OCI-LY1 (cell line): ENCODE data around the gene NPFFR1.

ENCODE experiments used
- H2AFZ ChIP-seq: fragments of 200-600 bp; sonication (generic), shearing (Covaris generic); 2 replicates; pipeline ENCODE4 v1.6.0; 2014; ENCODE audit warnings: antibody characterized with exemption, mild to moderate bottlenecking, low read length
- H3F3A ChIP-seq: fragments of 200-600 bp; sonication (generic), shearing (Covaris generic); 2 replicates; pipeline ENCODE4 v1.6.0; 2014; ENCODE audit warnings: mild to moderate bottlenecking, antibody characterized with exemption, low read length, moderate library complexity; ENCODE audit not compliant: insufficient read depth
- H3K27ac ChIP-seq: fragments of 200-600 bp; sonication (generic); 2 replicates; pipeline ENCODE4 v1.5.1; 2014; ENCODE audit warnings: low read length, mixed run types, mild to moderate bottlenecking, low read depth; ENCODE audit not compliant: poor library complexity, severe bottlenecking
- H3K27me3 ChIP-seq: fragments of 200-600 bp; sonication (generic); 2 replicates; pipeline ENCODE4 v1.6.0; 2014; ENCODE audit warnings: antibody characterized with exemption, mild to moderate bottlenecking, low read length, moderate library complexity; ENCODE audit not compliant: insufficient read depth
- H3K36me3 ChIP-seq: fragments of 200-600 bp; sonication (generic); 2 replicates; pipeline ENCODE4 v1.6.1; 2014; ENCODE audit warnings: mild to moderate bottlenecking, antibody characterized with exemption, low read length, moderate library complexity, mixed read lengths; ENCODE audit not compliant: insufficient read depth
- H3K4me1 ChIP-seq: fragments of 200-600 bp; sonication (generic); 2 replicates; pipeline ENCODE4 v1.5.1; 2014; ENCODE audit warnings: mild to moderate bottlenecking, low read length, moderate library complexity; ENCODE audit not compliant: insufficient read depth, severe bottlenecking
- H3K4me2 ChIP-seq: fragments of 200-600 bp; sonication (generic), shearing (Covaris generic); 2 replicates; pipeline ENCODE4 v1.6.1; 2014; ENCODE audit warnings: low read length
- H3K4me3 ChIP-seq: fragments of 200-600 bp; sonication (generic); 2 replicates; pipeline ENCODE4 v1.5.1; 2014; ENCODE audit warnings: low read length, low read depth, mild to moderate bottlenecking, mixed read lengths; ENCODE audit not compliant: poor library complexity, severe bottlenecking
- H3K79me2 ChIP-seq: fragments of 200-600 bp; shearing (Covaris generic); 2 replicates; pipeline ENCODE4 v1.6.1; 2016; ENCODE audit warnings: mixed run types, low read length, mixed read lengths; ENCODE audit not compliant: insufficient read depth
- H3K9ac ChIP-seq: fragments of 200-600 bp; sonication (generic), shearing (Covaris generic); 2 replicates; pipeline ENCODE4 v1.6.1; 2014; ENCODE audit warnings: mild to moderate bottlenecking, low read length, mixed read lengths
- H3K9me2 ChIP-seq: fragments of 200-600 bp; sonication (generic), shearing (Covaris generic); 2 replicates; pipeline ENCODE4 v1.6.1; 2014; ENCODE audit warnings: low read depth, mild to moderate bottlenecking, low read length, mixed read lengths
- H3K9me3 ChIP-seq: fragments of 200-600 bp; shearing (Covaris generic); 2 replicates; pipeline ENCODE4 v1.6.1; 2014; ENCODE audit warnings: low read length, mixed read lengths
- H4K20me1 ChIP-seq: fragments of 200-600 bp; sonication (generic), shearing (Covaris generic); 2 replicates; pipeline ENCODE4 v1.6.0; 2016; ENCODE audit warnings: mild to moderate bottlenecking, low read length; ENCODE audit not compliant: insufficient read depth
- EZH2 ChIP-seq: fragments of 200-600 bp; sonication (generic), shearing (Covaris generic); IDR thresholded peaks from 2 replicates; pipeline ENCODE4 v1.8.0; 2017; ENCODE audit warnings: borderline replicate concordance, mixed run types, mild to moderate bottlenecking, antibody characterized with exemption, low read length, moderate library complexity, mixed read lengths
- TF ChIP-seq, protein P1 (sequence below): fragments of 200-600 bp; sonication (generic), shearing (Covaris generic); IDR thresholded peaks from 2 replicates; pipeline ENCODE4 v1.5.1; 2017; ENCODE audit warnings: mild to moderate bottlenecking, antibody characterized with exemption, low read length, moderate library complexity, mixed read lengths

Gene NPFFR1

GRCh38 chr10:70284542-70285475, 1.0 kb upstream of the NPFFR1 start:
- H3K9me3 ChIP-seq, result no peaks in the 10 kb centered on the region
- TF ChIP-seq, protein P1, sequence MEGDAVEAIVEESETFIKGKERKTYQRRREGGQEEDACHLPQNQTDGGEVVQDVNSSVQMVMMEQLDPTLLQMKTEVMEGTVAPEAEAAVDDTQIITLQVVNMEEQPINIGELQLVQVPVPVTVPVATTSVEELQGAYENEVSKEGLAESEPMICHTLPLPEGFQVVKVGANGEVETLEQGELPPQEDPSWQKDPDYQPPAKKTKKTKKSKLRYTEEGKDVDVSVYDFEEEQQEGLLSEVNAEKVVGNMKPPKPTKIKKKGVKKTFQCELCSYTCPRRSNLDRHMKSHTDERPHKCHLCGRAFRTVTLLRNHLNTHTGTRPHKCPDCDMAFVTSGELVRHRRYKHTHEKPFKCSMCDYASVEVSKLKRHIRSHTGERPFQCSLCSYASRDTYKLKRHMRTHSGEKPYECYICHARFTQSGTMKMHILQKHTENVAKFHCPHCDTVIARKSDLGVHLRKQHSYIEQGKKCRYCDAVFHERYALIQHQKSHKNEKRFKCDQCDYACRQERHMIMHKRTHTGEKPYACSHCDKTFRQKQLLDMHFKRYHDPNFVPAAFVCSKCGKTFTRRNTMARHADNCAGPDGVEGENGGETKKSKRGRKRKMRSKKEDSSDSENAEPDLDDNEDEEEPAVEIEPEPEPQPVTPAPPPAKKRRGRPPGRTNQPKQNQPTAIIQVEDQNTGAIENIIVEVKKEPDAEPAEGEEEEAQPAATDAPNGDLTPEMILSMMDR, result no peak
- no peak for TF ChIP-seq EZH2
- no peaks in the 10 kb centered on the region for H3K9me2 ChIP-seq
- no peaks in the 10 kb centered on the region for H3K4me1 ChIP-seq
- no peak overlapping the region for H3K4me2 ChIP-seq
- H3K27ac ChIP-seq, result no peak overlapping the region
- peaks cover 8% of the 10 kb centered on the region; the same call in 1 of the 2 replicates for H3K27me3 ChIP-seq
- H3K9ac ChIP-seq, result no peak overlapping the region
- no peak overlapping the region for H2AFZ ChIP-seq
- H3F3A ChIP-seq, result no peaks in the 10 kb centered on the region
- H4K20me1 ChIP-seq, result no peaks in the 10 kb centered on the region
- H3K79me2 ChIP-seq, result no peaks in the 10 kb centered on the region
- H3K4me3 ChIP-seq, result no peak overlapping the region
- no peaks in the 10 kb centered on the region for H3K36me3 ChIP-seq

DNA sequence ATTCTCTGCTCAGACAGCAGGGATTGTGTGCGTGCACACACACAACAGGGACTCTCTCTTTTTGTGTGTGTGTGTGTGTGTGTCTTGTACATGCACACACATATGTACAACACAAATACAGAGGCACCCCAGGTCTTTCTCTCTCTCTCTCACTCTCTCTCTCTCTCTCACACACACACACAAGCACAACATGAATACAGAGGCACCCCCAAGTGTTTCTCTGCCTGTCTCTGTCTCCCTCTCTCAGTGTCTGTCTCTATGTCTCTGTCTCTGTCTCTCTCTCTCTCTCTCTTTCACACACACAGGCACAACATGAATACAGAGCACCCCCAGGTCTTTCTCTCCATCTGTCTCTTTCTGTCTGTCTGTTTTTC, 746 bp downstream of the NPFFR1 start:
- Histone ChIP-seq H3K4me1 (no peaks in the 10 kb centered on the region), H3K36me3 (no peaks in the 10 kb centered on the region), H3K9me2 (no peaks in the 10 kb centered on the region), H3K27me3 (peaks cover 8% of the 10 kb centered on the region; the same call in 1 of the 2 replicates), H2AFZ (no peak overlapping the region), H3K79me2 (no peaks in the 10 kb centered on the region), H3K9me3 (no peaks in the 10 kb centered on the region), H3K27ac (no peak overlapping the region), H3K4me3 (no peak overlapping the region), H4K20me1 (no peaks in the 10 kb centered on the region), H3K9ac (no peak overlapping the region), H3F3A (no peaks in the 10 kb centered on the region), H3K4me2 (no peak overlapping the region)
- no peak for TF ChIP-seq EZH2
- TF ChIP-seq, protein P1, result no peak

- Histone ChIP-seq H3K9me3 (no peaks in the 10 kb centered on the region), H3K4me2 (no peak overlapping the region), H3K9ac (no peak overlapping the region), H3K4me1 (no peaks in the 10 kb centered on the region), H3K9me2 (no peaks in the 10 kb centered on the region), H4K20me1 (no peaks in the 10 kb centered on the region), H3K27me3 (peaks cover 8% of the 10 kb centered on the region; the same call in 1 of the 2 replicates), H3K4me3 (no peak overlapping the region), H3K79me2 (no peaks in the 10 kb centered on the region), H3F3A (no peaks in the 10 kb centered on the region), H3K36me3 (no peaks in the 10 kb centered on the region), H2AFZ (no peak overlapping the region), H3K27ac (no peak overlapping the region)
- TF ChIP-seq EZH2, result no peak
- TF ChIP-seq, protein P1, result no peak
Observed at GRCh38 chr10:70281609-70282008, 2.2 kb downstream of the NPFFR1 start.
